PC-9 (cell line): ENCODE data around the gene CNPY3. TPM values are rescaled to one million over a fixed set of nuclear protein-coding genes. Genes with fewer than 3 reads are reported as not detected.

Experiments used
- BruUV-seq: library from RNA; stranded (reverse); fragments of 400-500 nt; replicated peaks from 2 replicates; lab custom pipeline; 2021; lab: Mats Ljungman, UMichigan
- CTCF ChIA-PET: fragments of 300-600 bp; sonication (Branson Sonifier 250); formaldehyde crosslinking; loops from one replicate; lab custom pipeline; 2022; ENCODE audit warnings: antibody characterized with exemption; lab: Charles Lee
- POLR2A ChIA-PET: fragments of 300-600 bp; sonication (Branson Sonifier 250); formaldehyde crosslinking; loops from one replicate; lab custom pipeline; 2022; ENCODE audit warnings: antibody characterized with exemption; ENCODE audit not compliant: unreplicated experiment; lab: Charles Lee
- DNase-seq, 2 experiments: peaks; one replicate each; pipeline versions ENCODE4 v3.0.0 to v3.0.0-alpha.2; 2015 to 2022; ENCODE audit warnings: mixed read lengths in 1 of 2
- H2AFZ ChIP-seq: fragments of 200-600 bp; sonication (generic); 2 replicates; pipeline ENCODE4 v1.8.1; 2017; ENCODE audit warnings: antibody characterized with exemption
- H3F3A ChIP-seq: fragments of 200-600 bp; sonication (generic); 2 replicates; pipeline ENCODE4 v1.8.1; 2017; ENCODE audit warnings: antibody characterized with exemption, mild to moderate bottlenecking, low read depth; ENCODE audit not compliant: insufficient read depth
- H3K27ac ChIP-seq: fragments of 200-600 bp; sonication (generic); 2 replicates; pipeline ENCODE4 v1.6.1; 2016; ENCODE audit warnings: mixed run types
- H3K27me3 ChIP-seq: fragments of 200-600 bp; sonication (generic); 2 replicates; pipeline ENCODE4 v1.6.1; 2016; ENCODE audit warnings: low read depth, mixed run types; ENCODE audit not compliant: insufficient read depth
- H3K36me3 ChIP-seq: fragments of 200-600 bp; sonication (generic); 2 replicates; pipeline ENCODE4 v1.6.1; 2016; ENCODE audit warnings: low read depth, mixed run types
- H3K4me1 ChIP-seq: fragments of 200-600 bp; sonication (generic); replicated peaks from 2 replicates; pipeline ENCODE4 v1.6.1; 2016; ENCODE audit warnings: mixed run types; ENCODE audit not compliant: insufficient read depth
- H3K4me2 ChIP-seq: fragments of 200-600 bp; sonication (generic); 2 replicates; pipeline ENCODE4 v1.6.1; 2017; ENCODE audit warnings: mixed run types
- H3K4me3 ChIP-seq: fragments of 200-600 bp; sonication (generic); 2 replicates; pipeline ENCODE4 v1.6.1; 2016; ENCODE audit warnings: mixed run types
- H3K79me2 ChIP-seq: fragments of 200-600 bp; sonication (generic); 2 replicates; pipeline ENCODE4 v1.6.1; 2017; ENCODE audit warnings: low read depth, mixed run types
- H3K9me2 ChIP-seq: fragments of 200-600 bp; sonication (generic); 2 replicates; pipeline ENCODE4 v1.8.1; 2017; ENCODE audit warnings: mild to moderate bottlenecking; ENCODE audit not compliant: insufficient read depth
- H3K9me3 ChIP-seq: fragments of 200-600 bp; sonication (generic); 2 replicates; pipeline ENCODE4 v1.8.1; 2016; ENCODE audit warnings: low read depth; ENCODE audit not compliant: insufficient read depth
- H4K20me1 ChIP-seq: fragments of 200-600 bp; sonication (generic); 2 replicates; pipeline ENCODE4 v1.8.1; 2017; ENCODE audit not compliant: insufficient read depth
- CTCF ChIP-seq: fragments of 200-600 bp; sonication (generic); conservative IDR thresholded peaks from 2 replicates; pipeline ENCODE4 v1.6.1; 2017; ENCODE audit warnings: mixed run types, antibody characterized with exemption, mild to moderate bottlenecking, moderate library complexity
- EZH2 ChIP-seq: fragments of 200-600 bp; sonication (generic); IDR thresholded peaks from 2 replicates; pipeline ENCODE4 v1.8.0; 2017; ENCODE audit warnings: antibody characterized with exemption, low read depth
- intact Hi-C: fragments of 100-400 bp; cut with micrococcal nuclease; formaldehyde crosslinking; loops from one replicate; pipeline ENCODE4 v1.10.0; 2022; ENCODE audit not compliant: unreplicated experiment
- total RNA-seq: library from RNA; stranded (reverse); gene quantifications from 2 replicates; pipeline ENCODE4 v1.2.3, GENCODE V29; 2021

The CNPY3 gene
- total RNA-seq, 1 experiment from 2014 or later: 47.7 TPM

DNA sequence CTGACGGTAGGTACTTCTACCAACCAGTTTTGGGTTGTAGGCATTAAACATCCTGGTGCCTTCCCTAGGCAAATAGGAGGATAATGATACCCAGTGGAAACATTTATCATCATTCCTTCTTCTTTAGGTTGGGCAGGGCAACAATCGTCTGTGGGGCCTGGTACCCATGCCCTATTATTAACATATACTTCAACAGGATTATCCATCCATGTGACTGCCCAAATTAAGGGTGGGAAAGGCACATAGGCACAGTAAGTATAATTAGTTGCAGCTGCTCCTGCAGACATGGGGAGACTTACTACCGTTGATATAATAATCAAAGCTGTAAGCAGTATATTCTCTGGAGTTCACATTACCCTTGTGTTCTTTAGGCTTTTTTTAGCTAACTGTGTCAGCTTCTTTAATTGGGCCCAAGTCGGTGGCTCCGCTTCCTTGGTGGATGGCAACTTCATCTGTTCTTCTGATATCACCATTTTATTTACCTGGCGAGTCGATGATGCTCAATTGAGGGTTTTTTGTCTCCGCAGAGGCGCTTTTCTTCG lies 33.0 kb upstream of the CNPY3 start:
- POLR2A ChIA-PET: no interaction called here

DNA sequence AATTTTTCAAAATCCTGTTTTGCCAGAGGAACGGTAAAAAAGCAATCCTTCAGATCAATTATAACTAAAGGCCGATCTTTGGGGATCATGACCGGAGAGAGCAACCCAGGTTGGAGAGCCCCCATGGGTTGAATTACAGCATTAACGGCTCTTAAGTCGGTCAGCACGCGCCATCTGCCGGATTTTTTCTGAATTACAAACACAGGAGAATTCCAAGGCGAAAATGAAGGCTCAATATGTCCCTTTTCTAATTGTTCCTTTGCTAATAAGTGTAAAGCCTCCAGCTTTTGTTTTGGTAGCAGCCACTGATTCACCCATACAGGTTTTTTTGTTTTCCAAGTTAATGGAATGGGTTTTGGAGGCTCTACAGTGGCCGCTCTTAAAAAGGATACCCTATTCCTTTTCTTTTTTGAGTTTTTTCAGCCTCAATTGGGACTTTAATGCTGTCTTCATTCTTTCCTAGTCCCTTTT lies 30.4 kb upstream of the CNPY3 start:
- POLR2A ChIA-PET: no interaction called here
- H3K79me2 ChIP-seq: no peaks in the 10 kb centered on the region
- CTCF ChIA-PET: no interaction called here
- no peaks in the 10 kb centered on the region for H3K9me3 ChIP-seq
- H3K4me3 ChIP-seq: no peak overlapping the region
- no peak overlapping the region for H2AFZ ChIP-seq
- no peak overlapping the region for H3K27ac ChIP-seq
- H3K4me1 ChIP-seq: no peaks in the 10 kb centered on the region
- H3F3A ChIP-seq: no peaks in the 10 kb centered on the region; the same call in 1 of the 2 replicates
- H3K9me2 ChIP-seq: no peaks in the 10 kb centered on the region
- H3K36me3 ChIP-seq: no peaks in the 10 kb centered on the region
- no peaks in the 10 kb centered on the region for H4K20me1 ChIP-seq
- peak; percentile 90 for TF ChIP-seq CTCF
- no peak for TF ChIP-seq EZH2
- H3K27me3 ChIP-seq: peaks cover 4% of the 10 kb centered on the region; the same call in 1 of the 2 replicates
- DNase-seq: peak; percentile 57 to 59
- peak overlapping the region; percentile 49; the same call in 1 of the 2 replicates for H3K4me2 ChIP-seq
- intact Hi-C loops: loop anchor here (1.0 to 5.0 kb wide), 2 partner anchors 238 to 1532 kb away; no protein-coding TSS in a partner anchor
- BruUV-seq: no TSS peak

More for the DNA sequence above, 33.0 kb upstream of the CNPY3 start:
- no TSS peak for BruUV-seq
- no peak for DNase-seq
- no peak overlapping the region for H3K27ac ChIP-seq
- no peaks in the 10 kb centered on the region for H3K36me3 ChIP-seq
- H3K9me3 ChIP-seq: no peaks in the 10 kb centered on the region
- no peak overlapping the region for H3K4me2 ChIP-seq
- H3K9me2 ChIP-seq: no peaks in the 10 kb centered on the region
- CTCF ChIA-PET: no interaction called here
- H4K20me1 ChIP-seq: no peaks in the 10 kb centered on the region
- H3F3A ChIP-seq: no peaks in the 10 kb centered on the region; the same call in 1 of the 2 replicates
- H3K27me3 ChIP-seq: peaks cover 4% of the 10 kb centered on the region; the same call in 1 of the 2 replicates
- no peak overlapping the region for H3K4me3 ChIP-seq
- H3K4me1 ChIP-seq: 0 out of 2 replicates have a peak, but pooled peaks cover 1% of the 10 kb centered on the region
- H2AFZ ChIP-seq: no peak overlapping the region
- intact Hi-C loops: loop anchor here (5.0 kb wide), 1 partner anchor 1529 kb away; no protein-coding TSS in a partner anchor
- H3K79me2 ChIP-seq: no peaks in the 10 kb centered on the region
- TF ChIP-seq CTCF (no peak), EZH2 (no peak)

GRCh38 chr6:42899871-42900270 lies 29.4 kb upstream of the CNPY3 start:
- Histone ChIP-seq H3K4me3 (no peak overlapping the region), H3K9me3 (no peaks in the 10 kb centered on the region), H3K27me3 (peaks cover 4% of the 10 kb centered on the region; the same call in 1 of the 2 replicates), H3K79me2 (no peaks in the 10 kb centered on the region), H4K20me1 (no peaks in the 10 kb centered on the region), H3K4me1 (no peaks in the 10 kb centered on the region), H3K36me3 (no peaks in the 10 kb centered on the region), H3K4me2 (no peak overlapping the region), H2AFZ (no peak overlapping the region), H3F3A (no peaks in the 10 kb centered on the region; the same call in 1 of the 2 replicates), H3K27ac (no peak overlapping the region), H3K9me2 (no peaks in the 10 kb centered on the region)
- ChIA-PET POLR2A (no interaction called here), CTCF (interaction anchor here (1.1 kb wide), 1 partner anchor 453 kb away, joined by 3 read pairs; no protein-coding TSS in a partner anchor)
- no peak for DNase-seq
- TF ChIP-seq CTCF: no peak
- no peak for TF ChIP-seq EZH2
- intact Hi-C loops: loop anchor here (1.0 to 10.0 kb wide), 6 partner anchors 115 to 1555 kb away; partner anchors contain the start of genes KLHDC3 and MEA1
- BruUV-seq: no TSS peak
